ENCODE data around the gene KCTD12. TPM values are rescaled to one million over a fixed set of nuclear protein-coding genes. Genes with fewer than 3 reads are reported as not detected.
"Not testable (repeated sequence)": the region's sequence is repeated elsewhere in the genome, so short reads cannot be mapped to it uniquely, and the experiment has no call there.

The KCTD12 gene
- 1 to 10 TPM; 6.7 to 8.3 TPM for total RNA-seq

DNA sequence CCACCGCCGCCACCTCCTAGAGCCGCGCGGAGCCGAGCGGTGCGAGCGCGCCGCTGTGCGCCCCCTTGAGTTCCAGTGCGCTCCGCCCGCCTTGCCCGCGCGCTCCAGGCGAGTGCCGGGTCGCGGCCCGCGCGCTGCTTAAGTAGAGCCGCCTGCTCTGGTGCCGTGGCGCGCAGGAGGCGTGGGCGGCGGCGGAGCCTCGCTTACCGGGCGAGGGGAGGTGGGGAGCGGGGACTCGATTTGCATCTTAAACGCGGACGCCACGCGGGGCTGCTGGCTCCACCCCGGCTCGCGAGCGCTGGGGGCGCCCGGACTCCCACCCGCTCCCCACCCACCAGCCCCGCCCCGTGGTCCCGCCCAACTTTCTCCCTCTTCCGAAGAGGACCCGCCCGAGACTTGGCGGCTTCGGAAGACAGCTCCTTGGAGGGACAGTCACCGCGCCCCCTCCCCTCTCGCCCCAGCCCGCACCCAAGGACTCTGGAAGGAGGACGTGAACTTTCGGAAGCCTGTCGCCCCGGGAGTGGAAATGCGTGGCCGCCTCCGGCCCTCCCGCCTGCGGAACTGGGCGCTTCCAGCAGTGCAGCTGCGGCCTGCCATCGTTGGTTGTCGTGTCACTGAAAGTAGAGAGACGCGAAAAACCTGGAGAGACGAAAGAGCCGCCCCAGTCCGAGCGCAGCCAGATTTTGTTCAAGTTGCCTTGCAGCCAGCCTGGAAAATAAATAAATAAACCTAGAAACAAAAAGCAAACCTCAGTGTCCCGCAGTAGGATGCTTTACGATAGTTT is at the start of gene KCTD12:
KCTD12 (minus strand) TSS at position 114 of the 784 bp plus-strand sequence. CDS start 257 bp downstream, outside the sequence.
- H3K4me3 Mint-ChIP-seq, result peak within 1 kb of the TSS; percentile 87
- H3K4me1 Mint-ChIP-seq, result peaks cover 10% of the 10 kb centered on the region
- H3K9me3 Mint-ChIP-seq, result no peaks in the 10 kb centered on the region
- H3K36me3 Mint-ChIP-seq (ENCODE audit: low read depth), result no peaks in the 10 kb centered on the region
- H3K27ac Mint-ChIP-seq, result peak within 1 kb of the TSS; percentile 58
- peak; percentile 68 for ATAC-seq (replicated peaks)
- peaks cover 7% of the 10 kb centered on the region for H3K27me3 Mint-ChIP-seq

DNA sequence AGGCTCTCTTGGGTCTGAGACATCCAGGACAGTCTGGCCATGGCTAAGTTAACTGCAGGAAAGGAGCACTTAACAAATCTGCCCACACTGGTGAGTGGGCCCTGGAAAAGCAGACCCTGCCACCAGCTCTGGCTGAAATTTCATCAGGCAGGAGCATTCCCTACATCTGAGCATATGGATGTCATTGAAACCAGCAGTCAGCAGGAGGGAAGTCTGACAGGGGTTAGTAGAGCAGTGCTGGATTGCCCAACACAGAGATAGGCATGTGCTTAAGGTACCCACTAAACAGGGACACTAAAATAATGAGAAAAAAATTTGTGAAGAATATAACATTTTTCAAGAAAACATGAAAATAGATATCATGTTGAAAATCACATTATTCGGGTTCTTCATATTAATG is 48.5 kb upstream of the KCTD12 start:
- Mint-ChIP-seq H3K36me3 (ENCODE audit: low read depth) (no peaks in the 10 kb centered on the region), H3K4me1 (no peaks in the 10 kb centered on the region), H3K27ac (no peak overlapping the region), H3K27me3 (peaks cover 11% of the 10 kb centered on the region), H3K4me3 (no peak overlapping the region), H3K9me3 (peaks cover 5% of the 10 kb centered on the region)
- no peak for ATAC-seq (replicated peaks)

DNA sequence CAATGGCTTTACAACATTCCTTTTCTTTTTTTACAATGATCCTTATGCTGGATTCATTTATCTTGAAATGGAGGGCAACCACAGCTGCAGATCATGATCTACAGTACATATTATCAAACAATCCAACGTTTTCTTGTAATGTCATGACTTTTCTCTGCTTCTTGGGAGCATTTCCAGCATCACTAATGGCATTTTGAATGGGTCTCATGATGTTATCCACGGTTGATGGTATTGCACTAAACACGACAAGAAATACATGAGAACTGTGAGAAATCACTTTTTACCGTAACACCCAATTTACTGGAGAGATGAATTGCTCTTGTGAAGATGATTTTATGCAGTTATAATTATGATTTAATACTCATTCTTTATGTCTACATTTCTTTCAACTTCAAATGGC is 45.9 kb upstream of the KCTD12 start:
- Mint-ChIP-seq H3K27ac (no peak overlapping the region), H3K9me3 (peaks cover 5% of the 10 kb centered on the region), H3K4me1 (no peaks in the 10 kb centered on the region), H3K4me3 (no peak overlapping the region), H3K27me3 (peaks cover 14% of the 10 kb centered on the region), H3K36me3 (ENCODE audit: low read depth) (no peaks in the 10 kb centered on the region)
- ATAC-seq (replicated peaks), result no peak

- Mint-ChIP-seq H3K4me3 (no peak overlapping the region), H3K36me3 (ENCODE audit: low read depth) (no peaks in the 10 kb centered on the region), H3K27ac (no peak overlapping the region), H3K9me3 (no peaks in the 10 kb centered on the region), H3K27me3 (peaks cover 15% of the 10 kb centered on the region), H3K4me1 (no peaks in the 10 kb centered on the region)
- ATAC-seq (replicated peaks), result no peak
These were observed 43.7 kb upstream of the KCTD12 start for GRCh38 chr13:76929851-76930374.

GRCh38 chr13:76929320-76929719 is 43.1 kb upstream of the KCTD12 start:
- H3K27me3 Mint-ChIP-seq, result peaks cover 19% of the 10 kb centered on the region
- no peak overlapping the region for H3K4me3 Mint-ChIP-seq
- H3K4me1 Mint-ChIP-seq, result no peaks in the 10 kb centered on the region
- H3K36me3 Mint-ChIP-seq (ENCODE audit: low read depth), result no peaks in the 10 kb centered on the region
- no peak overlapping the region for H3K27ac Mint-ChIP-seq
- H3K9me3 Mint-ChIP-seq, result no peaks in the 10 kb centered on the region
- ATAC-seq (replicated peaks), result no peak

DNA sequence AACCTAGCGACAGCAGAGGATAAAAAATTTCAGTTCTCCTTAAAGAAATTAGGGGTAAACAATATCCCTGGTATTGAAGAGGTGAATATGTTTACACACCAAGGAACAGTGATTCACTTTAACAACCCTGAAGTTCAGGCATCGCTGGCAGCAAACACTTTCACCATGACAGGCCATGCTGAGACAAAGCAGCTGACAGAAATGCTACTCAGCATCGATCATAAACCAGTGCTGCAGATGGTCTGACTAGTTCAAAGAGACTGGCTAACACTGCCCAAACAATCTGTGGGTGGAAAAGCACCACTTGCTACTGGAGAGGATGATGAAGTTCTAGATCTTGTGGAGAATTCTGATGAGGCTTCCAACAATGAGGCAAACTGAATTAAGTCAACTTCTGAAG is 42.3 kb upstream of the KCTD12 start:
- Mint-ChIP-seq H3K27me3 (peaks cover 19% of the 10 kb centered on the region), H3K9me3 (no peaks in the 10 kb centered on the region), H3K27ac (no peak overlapping the region), H3K4me1 (no peaks in the 10 kb centered on the region), H3K4me3 (no peak overlapping the region), H3K36me3 (ENCODE audit: low read depth) (no peaks in the 10 kb centered on the region)
- no peak for ATAC-seq (replicated peaks)

GRCh38 chr13:76927955-76928354 is 41.8 kb upstream of the KCTD12 start:
- H3K9me3 Mint-ChIP-seq, result no peaks in the 10 kb centered on the region
- peaks cover 22% of the 10 kb centered on the region for H3K27me3 Mint-ChIP-seq
- no peak overlapping the region for H3K27ac Mint-ChIP-seq
- no peaks in the 10 kb centered on the region for H3K4me1 Mint-ChIP-seq
- H3K4me3 Mint-ChIP-seq, result no peak overlapping the region
- no peaks in the 10 kb centered on the region for H3K36me3 Mint-ChIP-seq (ENCODE audit: low read depth)
- no peak for ATAC-seq (replicated peaks)

GRCh38 chr13:76925115-76925514 is 38.9 kb upstream of the KCTD12 start:
- Mint-ChIP-seq H3K9me3 (no peaks in the 10 kb centered on the region), H3K4me3 (no peak overlapping the region), H3K27ac (no peak overlapping the region), H3K4me1 (no peaks in the 10 kb centered on the region), H3K36me3 (ENCODE audit: low read depth) (no peaks in the 10 kb centered on the region), H3K27me3 (peaks cover 18% of the 10 kb centered on the region)
- ATAC-seq (replicated peaks), result no peak

GRCh38 chr13:76921516-76921915 is 35.3 kb upstream of the KCTD12 start:
- ATAC-seq (replicated peaks), result no peak
- no peaks in the 10 kb centered on the region for H3K4me1 Mint-ChIP-seq
- H3K27me3 Mint-ChIP-seq, result peaks cover 21% of the 10 kb centered on the region
- no peaks in the 10 kb centered on the region for H3K36me3 Mint-ChIP-seq (ENCODE audit: low read depth)
- H3K4me3 Mint-ChIP-seq, result no peak overlapping the region
- H3K27ac Mint-ChIP-seq, result no peak overlapping the region
- no peaks in the 10 kb centered on the region for H3K9me3 Mint-ChIP-seq

DNA sequence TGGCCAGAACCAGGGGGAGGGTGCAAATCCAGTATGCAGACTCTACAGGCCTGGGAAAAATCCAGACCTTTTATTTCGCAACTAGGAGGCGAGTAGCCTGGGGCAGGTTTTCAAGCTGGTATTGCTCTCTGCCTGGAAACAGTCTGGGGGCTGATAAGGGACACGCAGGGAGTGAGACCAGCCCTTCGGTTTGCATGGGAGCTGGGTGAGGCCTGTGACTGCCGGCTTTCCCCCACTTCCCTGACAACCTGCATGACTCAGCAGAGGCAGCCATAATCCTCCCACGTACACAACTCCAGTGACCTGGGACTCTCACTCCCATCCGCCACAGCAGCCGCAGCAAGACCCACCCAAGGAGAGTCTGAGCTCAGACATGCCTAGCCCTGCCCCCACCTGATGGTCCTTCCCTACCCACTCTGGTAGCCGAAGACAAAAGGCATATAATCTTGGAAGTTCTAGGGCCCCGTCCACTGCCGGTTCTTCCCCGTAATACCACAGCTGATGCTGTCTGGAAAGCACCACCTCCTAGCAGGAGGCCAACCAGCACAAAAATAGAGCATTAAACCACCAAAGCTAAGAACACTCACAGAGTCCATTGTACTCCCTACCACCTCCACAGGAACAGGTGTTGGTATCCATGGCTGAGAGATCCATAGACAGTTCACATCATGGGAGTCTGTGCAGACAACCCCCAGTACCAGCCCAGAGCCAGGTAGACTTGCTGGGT is 31.7 kb upstream of the KCTD12 start:
- not testable (repeated sequence) for H3K9me3 Mint-ChIP-seq; H3K36me3 Mint-ChIP-seq (ENCODE audit: low read depth); ATAC-seq (replicated peaks); H3K4me1 Mint-ChIP-seq; H3K27ac Mint-ChIP-seq; H3K4me3 Mint-ChIP-seq
- peaks cover 23% of the 10 kb centered on the region for H3K27me3 Mint-ChIP-seq

DNA sequence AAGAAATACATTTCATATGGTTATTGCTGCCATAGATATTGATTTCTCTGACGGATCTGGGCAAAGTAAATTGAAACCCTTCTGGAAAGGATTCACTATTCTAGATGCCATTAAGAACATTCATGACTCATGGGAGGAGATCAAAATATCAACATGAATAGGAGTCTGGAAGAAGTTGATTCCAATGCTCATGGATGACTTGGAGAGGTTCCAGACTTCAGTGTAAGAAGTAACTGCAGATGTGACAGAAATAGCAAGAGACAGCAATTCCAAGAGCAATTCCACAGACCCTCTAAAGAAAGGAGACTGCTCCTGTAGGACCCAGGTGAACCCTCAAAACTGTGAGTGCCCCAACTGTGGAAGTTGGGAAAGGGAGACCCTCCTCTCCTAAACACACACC is 30.9 kb upstream of the KCTD12 start:
- no peaks in the 10 kb centered on the region for H3K9me3 Mint-ChIP-seq
- H3K36me3 Mint-ChIP-seq (ENCODE audit: low read depth), result no peaks in the 10 kb centered on the region
- H3K4me3 Mint-ChIP-seq, result no peak overlapping the region
- no peaks in the 10 kb centered on the region for H3K4me1 Mint-ChIP-seq
- H3K27ac Mint-ChIP-seq, result no peak overlapping the region
- ATAC-seq (replicated peaks), result no peak
- peaks cover 21% of the 10 kb centered on the region for H3K27me3 Mint-ChIP-seq

DNA sequence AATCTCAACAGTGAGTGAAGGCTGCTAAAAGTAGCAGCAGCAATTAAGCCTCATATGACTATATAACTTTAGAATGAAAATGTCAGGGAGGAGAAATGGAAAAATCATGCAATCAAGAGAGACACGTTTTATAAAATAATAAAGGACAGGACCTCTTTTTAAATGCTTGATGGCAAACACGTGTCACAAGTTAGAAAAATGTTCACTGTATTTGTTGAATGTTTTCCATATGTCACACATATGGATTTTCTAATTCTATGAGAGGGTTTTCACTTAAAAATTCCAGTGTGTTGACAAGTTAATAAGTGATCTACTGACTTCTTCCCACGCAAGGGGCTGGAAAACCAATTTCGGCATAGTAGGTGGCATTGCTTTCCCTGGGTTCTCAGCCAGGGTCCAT is 27.7 kb upstream of the KCTD12 start:
- Mint-ChIP-seq H3K27ac (no peak overlapping the region), H3K9me3 (no peaks in the 10 kb centered on the region), H3K36me3 (ENCODE audit: low read depth) (no peaks in the 10 kb centered on the region), H3K4me1 (no peaks in the 10 kb centered on the region), H3K27me3 (peaks cover 20% of the 10 kb centered on the region), H3K4me3 (no peak overlapping the region)
- ATAC-seq (replicated peaks), result no peak

- ATAC-seq (replicated peaks), result no peak
- Mint-ChIP-seq H3K27ac (no peak overlapping the region), H3K27me3 (peaks cover 20% of the 10 kb centered on the region), H3K9me3 (no peaks in the 10 kb centered on the region), H3K36me3 (ENCODE audit: low read depth) (no peaks in the 10 kb centered on the region), H3K4me1 (no peaks in the 10 kb centered on the region), H3K4me3 (no peak overlapping the region)
These were observed 26.3 kb upstream of the KCTD12 start for GRCh38 chr13:76912476-76912875.

GRCh38 chr13:76904507-76904906 is 18.3 kb upstream of the KCTD12 start:
- Mint-ChIP-seq H3K36me3 (ENCODE audit: low read depth) (no peaks in the 10 kb centered on the region), H3K4me1 (no peaks in the 10 kb centered on the region), H3K9me3 (no peaks in the 10 kb centered on the region), H3K27me3 (peaks cover 14% of the 10 kb centered on the region), H3K27ac (no peak overlapping the region), H3K4me3 (no peak overlapping the region)
- no peak for ATAC-seq (replicated peaks)

Measured in activated T-helper 17 cell treated with anti-CD3 and anti-CD28 coated beads, Interleukin-2, amount 50 U/mL, for 72 hours (primary cell).